DMS53 (cell line): ENCODE data around the gene CD164L2.
A peak's percentile ranks its signal among the peaks of the same experiment; 100 is the strongest.

ENCODE experiments used
- DNase-seq: peaks from one replicate; lab custom pipeline; 2025; lab: John Stamatoyannopoulos, UW

Gene CD164L2

DNA sequence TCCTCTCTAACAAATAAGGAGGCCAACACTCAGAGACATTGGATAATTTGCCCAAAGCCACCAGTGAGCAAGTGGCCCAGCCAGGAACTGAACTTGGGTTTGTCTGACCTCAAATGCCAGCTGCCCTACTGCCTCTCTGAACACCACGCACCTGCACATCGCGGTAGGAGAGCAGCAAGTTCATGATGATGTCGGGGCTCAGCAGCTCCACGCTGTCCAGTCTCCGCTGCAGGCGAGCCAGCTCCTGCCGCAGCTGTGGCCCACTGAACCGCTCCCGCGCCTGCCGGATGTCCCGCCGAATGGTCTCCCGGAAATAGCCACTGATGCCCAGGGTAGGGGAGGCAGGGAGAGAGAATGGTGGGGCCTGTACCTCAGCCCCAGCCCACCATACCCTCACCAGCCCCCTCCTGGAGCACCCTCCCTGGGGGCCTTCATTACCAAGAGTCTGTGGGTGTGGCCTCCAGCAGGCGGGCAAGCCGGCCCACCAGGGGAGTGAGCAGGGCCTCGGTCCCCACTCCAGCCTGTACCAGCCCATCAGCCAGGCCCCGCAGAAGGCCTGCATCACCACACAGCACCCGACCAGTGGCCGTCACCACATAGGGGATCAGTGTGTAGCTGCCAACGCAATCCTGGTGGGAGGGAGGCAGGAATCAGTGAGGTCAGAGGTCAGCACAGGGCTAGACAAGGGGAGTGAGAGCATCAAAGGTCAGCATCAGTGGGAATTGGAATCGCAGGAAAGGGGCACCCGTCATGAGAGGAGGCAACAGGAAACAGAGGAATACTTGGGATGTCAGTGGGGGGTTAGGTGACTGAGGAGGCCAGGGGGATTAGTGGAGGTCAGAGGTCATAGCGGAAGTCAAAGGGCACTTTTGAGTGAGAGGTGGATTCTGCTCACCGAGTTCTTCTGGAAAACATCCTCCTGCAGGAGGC, 19.1 kb downstream of the CD164L2 start:
- DNase-seq, result no peak

- no peak for DNase-seq
Observed at GRCh38 chr1:27361553-27361952, 21.6 kb downstream of the CD164L2 start.

DNA sequence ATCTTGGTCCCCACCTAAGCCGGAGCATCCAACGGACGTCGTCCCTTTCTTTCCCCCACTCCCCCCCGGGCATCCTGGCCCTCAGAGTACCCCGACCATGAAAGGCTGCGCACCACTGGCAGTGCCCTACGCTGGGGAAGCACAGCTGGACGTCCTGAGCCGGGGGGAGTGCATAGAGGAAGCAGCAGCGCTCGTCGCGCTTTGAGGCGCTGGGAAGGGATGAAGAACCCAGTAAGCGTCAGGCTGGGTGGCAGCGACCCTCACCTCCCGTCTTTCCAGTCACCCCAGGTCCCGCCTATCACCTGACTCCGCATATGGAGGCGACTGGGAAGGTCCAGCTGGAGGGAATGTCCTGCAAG, 22.1 kb downstream of the CD164L2 start:
- no peak for DNase-seq

- no peak for DNase-seq
Observed at GRCh38 chr1:27360159-27361043, 22.7 kb downstream of the CD164L2 start.

DNA sequence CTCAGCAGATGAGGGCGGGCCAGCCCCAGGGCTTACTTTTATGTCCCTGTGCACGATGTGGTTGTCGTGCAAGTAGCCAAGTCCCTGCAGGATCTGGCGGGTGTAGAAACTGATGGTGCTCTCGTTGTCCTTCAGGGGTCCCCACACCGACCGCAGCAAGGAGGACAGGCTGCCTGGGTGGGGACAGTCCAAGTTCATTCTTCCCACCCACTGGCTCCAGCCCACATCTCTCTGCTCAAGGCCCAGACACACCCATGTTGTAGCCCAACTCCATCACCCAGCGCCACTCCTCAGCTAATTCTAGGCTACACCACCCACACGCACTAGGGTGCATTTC, 23.3 kb downstream of the CD164L2 start:
- DNase-seq, result no peak

DNA sequence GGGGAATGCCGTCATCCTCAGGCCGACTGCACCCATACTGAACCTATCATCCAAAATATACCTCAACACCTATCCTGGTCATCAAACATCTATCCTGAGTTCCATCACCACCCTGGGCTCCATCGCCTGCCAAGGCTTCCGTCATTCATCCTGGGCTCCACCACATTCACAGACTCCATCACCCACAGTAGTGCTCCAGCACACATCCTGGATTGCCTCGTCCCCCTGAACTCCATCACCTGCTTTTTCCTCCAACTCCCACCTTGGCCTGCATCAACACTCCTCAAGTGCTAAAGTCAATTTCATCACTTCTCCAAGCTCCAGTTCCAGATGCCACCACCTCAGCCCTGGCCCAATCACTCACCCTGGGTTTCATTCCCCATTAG, 24.2 kb downstream of the CD164L2 start:
- no peak for DNase-seq

DNA sequence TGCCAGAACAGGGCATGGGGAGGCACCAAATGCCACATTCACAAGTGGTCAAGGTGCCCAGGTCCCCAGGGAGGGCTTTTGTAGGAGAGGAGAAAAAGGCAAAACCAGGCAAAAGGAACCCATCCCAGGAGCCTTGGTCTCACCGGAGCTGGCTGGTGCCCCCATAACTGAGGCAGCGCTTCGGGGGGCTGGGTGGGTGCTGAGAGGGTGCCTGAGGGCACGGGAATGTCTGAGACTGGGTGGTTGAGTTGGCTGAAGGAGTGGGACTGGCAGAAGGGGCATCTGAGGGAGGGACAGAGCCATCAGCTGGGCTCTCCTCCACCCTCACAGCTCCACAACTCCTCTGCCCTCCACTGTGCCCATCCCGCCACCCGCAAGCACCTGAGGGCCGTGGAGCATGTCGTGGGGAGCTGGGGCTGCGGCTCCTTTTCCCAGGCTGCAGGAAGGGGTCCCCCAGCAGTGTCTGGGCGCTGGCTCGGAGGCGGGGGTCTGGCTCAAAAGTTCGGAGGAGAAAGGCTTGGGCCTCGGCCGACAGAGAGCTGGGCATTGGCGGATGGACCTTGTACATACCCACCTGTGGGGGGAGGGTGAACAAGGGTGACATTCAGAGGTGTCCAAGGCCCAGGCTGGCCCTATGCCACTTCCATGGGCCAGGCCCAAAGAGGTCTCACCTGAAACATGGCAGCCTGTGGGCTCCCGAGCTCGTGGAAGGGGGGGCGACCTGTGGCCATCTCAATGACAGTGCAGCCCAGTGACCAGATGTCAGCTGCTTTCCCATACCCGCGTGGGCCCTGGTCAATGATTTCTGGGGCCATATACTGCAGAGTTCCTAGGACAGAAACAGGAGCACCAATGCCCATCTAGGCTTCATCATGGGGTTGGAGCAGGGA, 24.9 kb downstream of the CD164L2 start:
- DNase-seq, result no peak

DNA sequence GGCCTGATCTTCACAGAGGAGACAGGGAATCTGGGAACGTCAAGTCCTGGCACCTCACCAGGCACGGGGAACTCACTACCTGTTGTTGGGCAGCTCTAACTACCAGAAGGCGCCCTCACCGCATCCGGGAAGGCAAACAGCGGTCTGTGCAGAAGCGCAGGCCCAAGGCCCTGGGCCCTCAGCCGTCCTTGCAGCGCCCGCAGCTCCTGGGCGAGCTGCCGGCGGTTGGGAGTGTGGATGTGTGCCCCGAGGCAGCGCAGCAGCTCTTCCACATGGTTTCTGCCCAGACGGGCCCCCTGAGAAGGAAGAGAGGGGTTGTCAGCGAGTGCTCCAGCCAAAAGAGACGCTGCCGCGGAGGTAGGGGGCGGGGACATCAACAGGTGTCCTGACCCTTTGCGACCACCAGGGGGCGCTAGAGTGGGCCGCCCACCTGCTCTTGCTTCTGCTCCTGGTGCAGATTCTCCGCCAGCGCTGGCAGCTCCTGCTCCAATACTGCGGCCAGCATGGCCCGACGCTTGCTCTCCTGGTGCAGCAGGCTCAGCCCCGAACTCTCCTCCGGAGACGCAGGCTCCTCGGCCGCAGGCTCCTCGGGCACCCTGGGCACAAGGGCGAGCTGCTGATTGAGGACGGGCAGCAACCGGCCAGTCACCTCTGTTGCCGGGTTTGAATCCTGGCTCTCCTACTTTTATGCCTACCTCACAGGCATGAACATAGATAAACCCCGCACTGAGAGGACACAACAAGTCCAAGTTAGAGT, 25.7 kb downstream of the CD164L2 start:
- peak; percentile 82 for DNase-seq

GRCh38 chr1:27356619-27357280, 26.4 kb downstream of the CD164L2 start:
- DNase-seq, result no peak

DNA sequence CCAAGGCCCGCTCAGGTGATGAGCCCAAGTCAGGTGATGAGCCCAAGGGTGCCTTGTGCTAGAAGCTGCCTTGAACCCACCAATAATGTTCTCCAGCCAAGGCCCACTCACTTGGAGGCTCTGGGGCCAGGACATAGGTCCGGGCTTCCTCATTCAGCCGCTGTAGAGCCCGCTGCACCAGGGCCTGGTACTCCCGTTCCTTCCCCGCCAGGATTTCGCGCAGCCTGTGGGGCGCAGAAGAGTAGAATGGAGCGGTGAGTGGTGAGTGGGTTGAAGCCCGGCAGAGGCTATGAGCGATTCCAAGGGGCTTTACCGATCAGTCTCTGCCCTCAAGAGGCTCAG, 26.9 kb downstream of the CD164L2 start:
- no peak for DNase-seq

DNA sequence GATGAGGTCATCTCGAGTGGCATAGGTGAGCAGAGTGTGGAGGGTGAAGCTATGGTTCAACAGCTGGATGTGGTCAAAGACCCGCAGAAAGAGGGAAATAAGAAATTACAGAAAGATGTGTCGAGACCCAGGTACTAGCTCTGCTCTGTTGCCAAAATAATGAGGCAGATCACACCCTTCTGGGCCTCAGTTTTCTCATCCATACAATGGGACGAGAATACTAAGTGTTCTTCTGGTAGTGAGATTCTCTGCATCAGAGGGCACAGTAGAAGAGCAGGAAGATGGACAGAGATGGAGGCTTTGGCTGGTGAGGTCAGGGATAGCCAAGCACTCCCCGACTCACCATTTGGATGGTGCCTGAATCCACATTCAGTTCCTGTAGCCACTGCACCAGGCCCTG, 27.4 kb downstream of the CD164L2 start:
- DNase-seq, result no peak

DNA sequence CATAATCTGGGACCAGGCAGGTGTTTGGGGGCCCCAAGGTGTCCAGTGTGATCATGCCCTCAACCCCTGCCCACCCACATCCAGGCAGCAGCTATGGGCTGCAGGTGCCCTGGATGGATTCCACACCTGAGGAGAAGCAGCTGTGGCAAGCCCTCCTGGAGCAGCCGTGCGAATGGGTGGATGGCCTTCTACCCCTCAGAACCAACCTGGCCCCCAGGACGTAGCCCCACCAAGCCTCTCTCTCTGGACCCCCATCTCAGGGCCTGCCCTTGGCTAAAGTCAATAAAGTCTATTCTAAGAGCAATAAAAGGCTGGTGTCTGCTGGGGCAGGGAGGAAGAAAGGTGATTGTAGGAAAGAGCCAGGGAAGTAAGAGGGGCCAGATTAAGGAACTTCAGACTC, 29.5 kb downstream of the CD164L2 start:
- no peak for DNase-seq

DNA sequence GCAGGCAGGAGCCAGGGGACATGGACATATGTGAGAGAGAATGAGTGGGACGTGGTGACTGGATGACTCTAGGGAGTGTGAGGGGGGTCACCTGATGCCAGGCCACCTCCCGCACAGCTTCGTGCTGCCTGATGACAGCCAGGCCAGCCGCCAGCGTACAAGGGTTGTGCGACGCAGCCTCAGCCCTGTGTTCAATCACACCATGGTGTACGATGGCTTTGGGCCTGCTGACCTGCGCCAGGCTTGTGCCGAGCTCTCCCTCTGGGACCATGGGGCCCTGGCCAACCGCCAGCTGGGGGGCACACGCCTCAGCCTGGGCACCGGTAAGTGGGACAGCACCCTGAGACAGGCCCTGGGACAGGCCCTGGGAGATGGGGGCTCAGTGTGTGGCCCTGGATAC, 30.0 kb downstream of the CD164L2 start:
- no peak for DNase-seq

DNA sequence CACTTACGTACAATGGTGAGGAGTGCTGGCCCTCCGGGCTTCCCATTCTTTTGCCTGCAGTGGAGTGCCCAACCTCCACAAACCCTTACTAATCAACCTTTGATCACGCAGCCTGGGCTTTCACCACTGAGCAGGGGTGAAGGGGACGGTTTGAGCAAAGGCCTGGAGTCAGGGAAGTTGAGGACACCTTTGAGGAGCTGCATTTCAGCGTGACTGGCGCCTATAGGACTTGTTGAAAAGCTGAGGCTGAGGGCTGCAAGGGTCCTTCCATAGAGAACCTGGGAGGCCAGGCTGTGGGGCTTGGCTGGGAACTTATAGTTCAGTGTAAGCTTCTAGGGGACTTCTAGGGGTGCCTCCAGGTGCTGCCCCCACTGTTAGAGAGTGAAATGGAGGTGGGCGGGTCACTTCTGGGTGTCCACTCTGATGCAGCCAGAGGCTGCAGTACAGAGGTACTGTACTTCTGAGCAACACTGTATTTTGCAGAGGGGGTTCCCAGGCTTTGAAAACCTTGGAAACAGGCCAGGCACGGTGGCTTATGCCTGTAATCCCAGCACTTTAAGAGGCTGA, 31.5 kb downstream of the CD164L2 start:
- no peak for DNase-seq

GRCh38 chr1:27350663-27351540, 32.2 kb downstream of the CD164L2 start:
- DNase-seq, result peak; percentile 89

- DNase-seq, result peak; percentile 97
Observed at GRCh38 chr1:27349784-27350662, 33.1 kb downstream of the CD164L2 start.

GRCh38 chr1:27348861-27349783, 34.0 kb downstream of the CD164L2 start:
- DNase-seq, result peak; percentile 95
